ENCODE data around the gene ERICH2.

- TF ChIP-seq CTCF (IDR thresholded peaks at IDR 0.05) (no peak), TEAD4 (IDR thresholded peaks at IDR 0.05; ENCODE audit: borderline replicate concordance, insufficient read depth) (peak; percentile 94), GABPA (IDR thresholded peaks at IDR 0.05; ENCODE audit: low read depth) (0 out of 2 replicates have a peak, but pooled peaks have one; percentile 21), REST (IDR thresholded peaks at IDR 0.05; ENCODE audit: low read depth, low read length) (no peak), RXRA (IDR thresholded peaks at IDR 0.05; ENCODE audit: borderline replicate concordance, low read depth) (peak; percentile 79; the same call in 1 of the 2 replicates), RFX5 (IDR thresholded peaks at IDR 0.05; ENCODE audit: low read length) (no peak), NRF1 (IDR thresholded peaks at IDR 0.05; ENCODE audit: low read depth, low read length) (no peak), SMC3 (IDR thresholded peaks at IDR 0.05; ENCODE audit: low read depth, low read length) (no peak), GATA2 (CRISPR knock-in tag; IDR thresholded peaks at IDR 0.05) (no peak), YY1 (IDR thresholded peaks at IDR 0.05; ENCODE audit: low read depth) (peak; percentile 38; the same call in 1 of the 2 replicates), EZH2phosphoT487 (IDR thresholded peaks at IDR 0.05; ENCODE audit: borderline replicate concordance, low read depth) (no peak), ZBTB33 (IDR thresholded peaks at IDR 0.05; ENCODE audit: borderline replicate concordance, low read depth) (0 out of 2 replicates have a peak, but pooled peaks have one; percentile 49)
Observed at GRCh38 chr2:170843656-170844055, 73.5 kb downstream of the ERICH2 start.

All from SK-N-SH (cell line).